ENCODE results near the gene DLG3. TPM values are rescaled to one million over a fixed set of nuclear protein-coding genes. Genes with fewer than 3 reads are reported as not detected.

The DLG3 gene
- total RNA-seq, 3 donors from 2014 or later, result 41.9 to 76.0 (median 72.8) TPM

DNA sequence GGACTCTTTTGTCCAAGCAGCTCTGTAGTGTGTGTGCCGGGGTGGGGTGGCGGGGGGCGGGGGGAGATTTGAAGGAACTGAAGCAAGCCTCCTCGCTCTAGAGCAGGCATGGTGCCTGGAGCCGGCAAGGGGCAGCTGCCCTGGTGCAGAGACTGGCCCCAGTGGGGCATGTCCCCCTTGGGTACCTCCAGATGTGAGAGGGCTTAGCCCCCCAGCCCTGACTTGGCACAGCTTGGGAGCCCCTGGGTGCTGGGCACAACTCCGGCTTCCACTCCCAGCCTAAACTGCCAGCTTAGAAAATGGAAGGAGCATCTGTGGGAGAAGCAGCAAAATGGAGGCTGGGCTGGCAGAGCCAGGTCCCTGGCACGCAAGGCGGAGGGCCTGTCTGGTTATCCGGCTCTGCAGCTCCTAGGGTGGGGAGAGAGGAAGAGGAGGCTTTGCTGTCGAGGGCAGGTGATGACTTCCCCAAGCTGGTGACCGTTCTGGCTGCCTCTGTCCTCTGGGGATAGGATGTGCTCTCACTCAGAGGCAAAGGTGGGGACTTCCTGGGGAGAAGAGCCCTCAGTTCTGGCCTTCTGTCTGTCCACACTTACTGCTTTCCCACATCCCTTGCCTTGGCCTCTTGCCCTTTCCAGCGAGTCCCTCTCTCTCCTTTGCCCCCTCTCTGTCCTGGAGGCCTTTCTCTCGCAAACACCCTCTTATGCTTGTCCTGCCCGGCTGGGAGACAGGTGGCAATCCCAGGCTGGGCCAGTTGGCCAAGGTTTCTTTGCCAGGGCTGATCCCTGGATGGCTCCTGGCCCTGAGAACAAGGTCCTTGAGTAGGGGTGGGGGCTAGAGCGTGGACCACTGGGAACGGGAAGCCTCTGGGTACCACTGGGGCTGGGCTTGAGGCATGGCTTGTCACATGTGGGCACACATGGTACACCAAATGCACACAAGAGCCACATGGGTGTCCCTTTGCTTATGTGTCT lies 2.0 kb downstream of the DLG3 start:
- TF ChIP-seq, protein P1, sequence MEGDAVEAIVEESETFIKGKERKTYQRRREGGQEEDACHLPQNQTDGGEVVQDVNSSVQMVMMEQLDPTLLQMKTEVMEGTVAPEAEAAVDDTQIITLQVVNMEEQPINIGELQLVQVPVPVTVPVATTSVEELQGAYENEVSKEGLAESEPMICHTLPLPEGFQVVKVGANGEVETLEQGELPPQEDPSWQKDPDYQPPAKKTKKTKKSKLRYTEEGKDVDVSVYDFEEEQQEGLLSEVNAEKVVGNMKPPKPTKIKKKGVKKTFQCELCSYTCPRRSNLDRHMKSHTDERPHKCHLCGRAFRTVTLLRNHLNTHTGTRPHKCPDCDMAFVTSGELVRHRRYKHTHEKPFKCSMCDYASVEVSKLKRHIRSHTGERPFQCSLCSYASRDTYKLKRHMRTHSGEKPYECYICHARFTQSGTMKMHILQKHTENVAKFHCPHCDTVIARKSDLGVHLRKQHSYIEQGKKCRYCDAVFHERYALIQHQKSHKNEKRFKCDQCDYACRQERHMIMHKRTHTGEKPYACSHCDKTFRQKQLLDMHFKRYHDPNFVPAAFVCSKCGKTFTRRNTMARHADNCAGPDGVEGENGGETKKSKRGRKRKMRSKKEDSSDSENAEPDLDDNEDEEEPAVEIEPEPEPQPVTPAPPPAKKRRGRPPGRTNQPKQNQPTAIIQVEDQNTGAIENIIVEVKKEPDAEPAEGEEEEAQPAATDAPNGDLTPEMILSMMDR (IDR thresholded peaks at IDR 0.05), result no peak
- no peaks in the 10 kb centered on the region for H3K36me3 ChIP-seq (ENCODE audit: low read depth)
- H3K9me3 ChIP-seq, result no peaks in the 10 kb centered on the region
- no peak for DNase-seq
- intact Hi-C loops (cut with DNase I, micrococcal nuclease), result no loop called here
- ATAC-seq, result no peak
- no peaks in the 10 kb centered on the region for H3K4me1 ChIP-seq (ENCODE audit: low read depth)
- H3K4me3 ChIP-seq, result no peak overlapping the region

DNA sequence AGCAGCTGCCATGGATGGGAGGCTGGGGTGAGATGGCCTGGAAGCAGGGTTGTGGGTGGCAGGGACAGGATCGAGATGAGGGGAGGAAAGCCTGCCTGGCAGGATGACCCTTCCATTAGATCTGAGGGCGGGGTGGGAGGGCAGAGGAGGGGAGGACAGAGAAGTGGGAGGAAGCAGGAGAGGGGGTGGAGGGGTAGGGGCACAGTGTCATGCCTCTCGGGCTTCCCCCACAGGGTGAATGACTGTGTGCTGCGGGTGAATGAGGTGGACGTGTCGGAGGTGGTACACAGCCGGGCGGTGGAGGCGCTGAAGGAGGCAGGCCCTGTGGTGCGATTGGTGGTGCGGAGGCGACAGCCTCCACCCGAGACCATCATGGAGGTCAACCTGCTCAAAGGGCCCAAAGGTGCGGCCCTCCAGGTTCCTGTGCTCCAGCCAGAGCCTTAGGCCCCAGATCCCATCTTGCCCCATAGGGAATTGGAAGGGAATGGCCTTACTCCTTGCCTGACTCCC lies 4.9 kb downstream of the DLG3 start:
- TF ChIP-seq, protein P1 (IDR thresholded peaks at IDR 0.05), result no peak
- Histone ChIP-seq H3K4me1 (ENCODE audit: low read depth) (peaks cover 5% of the 10 kb centered on the region), H3K36me3 (ENCODE audit: low read depth) (no peaks in the 10 kb centered on the region), H3K4me3 (no peak overlapping the region), H3K9me3 (no peaks in the 10 kb centered on the region)
- ATAC-seq (no peak), DNase-seq (no peak)
- intact Hi-C loops (cut with DNase I, micrococcal nuclease), result no loop called here

DNA sequence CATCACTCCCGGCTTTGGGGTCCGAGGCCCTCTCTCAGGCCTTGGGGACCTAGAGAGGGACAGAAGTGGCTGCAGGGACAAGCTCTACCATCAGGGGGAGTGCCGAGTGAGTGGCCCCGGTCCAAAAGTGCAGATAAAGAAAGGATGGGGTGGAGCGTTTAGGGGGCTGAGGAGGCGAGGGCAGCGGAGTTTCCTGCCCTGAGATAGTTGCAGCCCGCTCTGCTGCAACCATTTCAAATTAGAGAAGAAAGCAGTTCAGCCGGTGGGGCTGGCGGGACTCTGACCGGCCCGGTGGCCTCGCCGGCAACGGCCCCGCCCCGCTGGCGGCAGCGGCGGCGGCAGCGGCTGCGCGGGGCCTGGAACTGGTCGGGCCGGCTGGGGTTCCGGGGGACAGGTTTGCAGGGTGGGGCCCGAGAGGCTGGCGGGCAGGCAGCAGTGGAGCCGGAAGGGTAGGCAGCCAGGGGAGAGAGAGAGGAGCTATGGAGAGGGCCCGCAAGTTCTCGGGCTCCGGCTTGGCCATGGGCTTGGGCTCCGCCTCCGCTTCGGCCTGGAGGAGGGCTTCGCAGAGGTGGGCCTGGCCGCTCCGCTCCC lies 7.6 kb downstream of the DLG3 start:
- H3K4me3 ChIP-seq, result no peak overlapping the region
- ATAC-seq (peak; percentile 48), DNase-seq (peak; percentile 70 to 78 (median 73))
- H3K4me1 ChIP-seq (ENCODE audit: low read depth), result peaks cover 5% of the 10 kb centered on the region
- intact Hi-C loops (cut with DNase I, micrococcal nuclease), result loop anchor here in 1 of 2 donors (10.0 kb wide), 1 partner anchor 103 kb away; no protein-coding TSS in a partner anchor
- H3K36me3 ChIP-seq (ENCODE audit: low read depth), result no peaks in the 10 kb centered on the region
- TF ChIP-seq, protein P1 (IDR thresholded peaks at IDR 0.05), result no peak
- H3K9me3 ChIP-seq, result no peaks in the 10 kb centered on the region

- Histone ChIP-seq H3K4me1 (ENCODE audit: low read depth) (peaks cover 5% of the 10 kb centered on the region), H3K4me3 (no peak overlapping the region), H3K9me3 (no peaks in the 10 kb centered on the region), H3K36me3 (ENCODE audit: low read depth) (no peaks in the 10 kb centered on the region)
- TF ChIP-seq, protein P1 (IDR thresholded peaks at IDR 0.05), result no peak
- DNase-seq (peak in 1 of 3 donors; percentile 17), ATAC-seq (no peak)
- intact Hi-C loops (cut with DNase I, micrococcal nuclease), result loop anchor here in 1 of 2 donors (10.0 kb wide), 1 partner anchor 102 kb away; no protein-coding TSS in a partner anchor
Measured at GRCh38 chrX:70453024-70453618, 8.5 kb downstream of the DLG3 start.
